ENCODE measurements around the gene HLA-C. TPM values are rescaled to one million over a fixed set of nuclear protein-coding genes. Genes with fewer than 3 reads are reported as not detected.

HLA-C gene
- total RNA-seq (100 to 1,000 TPM in 3 of 4 donors, 10 to 100 TPM in 1; 99.5 to 131 (median 116) TPM), polyA plus RNA-seq (100 to 1,000 TPM in 1 of 3 donors, 10 to 100 TPM in 2; 62.5 to 143 (median 80.1) TPM)
- long read RNA-seq, donor 1, transcript HLA-C-201 (8 exons, 1,536 nt): major isoform, 120 of 150 reads
- long read RNA-seq, donor 1, transcript HLA-C-208 (6 exons, 1,880 nt): minor isoform, 13 of 150 reads
- long read RNA-seq, donor 1, partial matches to known transcripts: 11 of 150 reads
- long read RNA-seq, donor 1, other reads (novel, unspliced or antisense): 6 of 150 reads
- long read RNA-seq, donor 2, transcript HLA-C-201 (8 exons, 1,536 nt): major isoform, 77 of 113 reads
- long read RNA-seq, donor 2, transcript HLA-C-208 (6 exons, 1,880 nt): minor isoform, 15 of 113 reads
- long read RNA-seq, donor 2, partial matches to known transcripts: 11 of 113 reads
- long read RNA-seq, donor 2, other reads (novel, unspliced or antisense): 10 of 113 reads

DNA sequence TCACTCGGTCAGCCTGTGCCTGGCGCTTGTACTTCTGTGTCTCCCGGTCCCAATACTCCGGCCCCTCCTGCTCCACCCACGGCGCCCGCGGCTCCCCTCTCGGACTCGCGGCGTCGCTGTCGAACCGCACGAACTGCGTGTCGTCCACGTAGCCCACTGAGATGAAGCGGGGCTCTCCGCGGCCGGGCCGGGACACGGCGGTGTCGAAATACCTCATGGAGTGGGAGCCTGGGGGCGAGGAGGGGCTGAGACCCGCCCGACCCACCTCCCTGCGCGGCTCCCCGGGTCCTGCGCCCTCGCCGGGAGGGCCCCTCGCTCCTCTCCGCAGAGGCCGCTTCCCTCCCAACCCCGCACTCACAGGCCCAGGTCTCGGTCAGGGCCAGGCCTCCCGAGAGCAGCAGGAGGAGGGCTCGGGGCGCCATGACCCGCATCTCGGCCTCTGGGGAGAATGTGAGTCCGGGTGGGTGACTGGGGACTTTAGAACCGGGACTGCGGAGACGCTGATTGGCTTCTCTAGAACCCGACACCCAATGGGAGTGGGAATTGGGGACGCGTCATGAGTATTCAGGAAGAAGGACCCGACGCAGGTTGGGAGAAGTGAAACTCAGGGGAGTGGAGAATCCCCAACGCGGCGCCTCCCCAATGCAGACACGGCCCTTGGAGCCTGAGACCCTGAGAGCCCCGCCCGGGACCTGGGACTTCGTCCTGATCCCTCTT, at the start of gene HLA-C:
Gene HLA-C, minus strand, starts transcription at position 452 of the 717 bp plus-strand sequence. Its CDS starts 21 bp downstream, at position 431.
- TF ChIP-seq, protein P1, sequence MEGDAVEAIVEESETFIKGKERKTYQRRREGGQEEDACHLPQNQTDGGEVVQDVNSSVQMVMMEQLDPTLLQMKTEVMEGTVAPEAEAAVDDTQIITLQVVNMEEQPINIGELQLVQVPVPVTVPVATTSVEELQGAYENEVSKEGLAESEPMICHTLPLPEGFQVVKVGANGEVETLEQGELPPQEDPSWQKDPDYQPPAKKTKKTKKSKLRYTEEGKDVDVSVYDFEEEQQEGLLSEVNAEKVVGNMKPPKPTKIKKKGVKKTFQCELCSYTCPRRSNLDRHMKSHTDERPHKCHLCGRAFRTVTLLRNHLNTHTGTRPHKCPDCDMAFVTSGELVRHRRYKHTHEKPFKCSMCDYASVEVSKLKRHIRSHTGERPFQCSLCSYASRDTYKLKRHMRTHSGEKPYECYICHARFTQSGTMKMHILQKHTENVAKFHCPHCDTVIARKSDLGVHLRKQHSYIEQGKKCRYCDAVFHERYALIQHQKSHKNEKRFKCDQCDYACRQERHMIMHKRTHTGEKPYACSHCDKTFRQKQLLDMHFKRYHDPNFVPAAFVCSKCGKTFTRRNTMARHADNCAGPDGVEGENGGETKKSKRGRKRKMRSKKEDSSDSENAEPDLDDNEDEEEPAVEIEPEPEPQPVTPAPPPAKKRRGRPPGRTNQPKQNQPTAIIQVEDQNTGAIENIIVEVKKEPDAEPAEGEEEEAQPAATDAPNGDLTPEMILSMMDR (IDR thresholded peaks at IDR 0.05): no peak
- H3K4me1 ChIP-seq: no peaks in the 10 kb centered on the region
- H3K9me3 ChIP-seq: no peaks in the 10 kb centered on the region
- 0% methylated on average over 52 to 62 of the region's 62 CpGs for WGBS, 3 donors
- intact Hi-C loops (cut with DNase I): no loop called here
- H3K27me3 ChIP-seq (ENCODE audit: insufficient read depth in 3 of 3, low read length in 2 of 3): no peaks in the 10 kb centered on the region
- peak within 1 kb of the TSS; percentile 90 for H3K27ac ChIP-seq
- peak within 1 kb of the TSS; percentile 87 for H3K4me3 ChIP-seq
- peaks cover 0 to 16% of the 10 kb centered on the region in 2 donors for H3K36me3 ChIP-seq (ENCODE audit: insufficient read depth in 1 of 2, low read depth in 1 of 2)
- ATAC-seq: peak; percentile 98 to 99 (median 99)
- DNase-seq: peak; percentile 87 to 91

DNA sequence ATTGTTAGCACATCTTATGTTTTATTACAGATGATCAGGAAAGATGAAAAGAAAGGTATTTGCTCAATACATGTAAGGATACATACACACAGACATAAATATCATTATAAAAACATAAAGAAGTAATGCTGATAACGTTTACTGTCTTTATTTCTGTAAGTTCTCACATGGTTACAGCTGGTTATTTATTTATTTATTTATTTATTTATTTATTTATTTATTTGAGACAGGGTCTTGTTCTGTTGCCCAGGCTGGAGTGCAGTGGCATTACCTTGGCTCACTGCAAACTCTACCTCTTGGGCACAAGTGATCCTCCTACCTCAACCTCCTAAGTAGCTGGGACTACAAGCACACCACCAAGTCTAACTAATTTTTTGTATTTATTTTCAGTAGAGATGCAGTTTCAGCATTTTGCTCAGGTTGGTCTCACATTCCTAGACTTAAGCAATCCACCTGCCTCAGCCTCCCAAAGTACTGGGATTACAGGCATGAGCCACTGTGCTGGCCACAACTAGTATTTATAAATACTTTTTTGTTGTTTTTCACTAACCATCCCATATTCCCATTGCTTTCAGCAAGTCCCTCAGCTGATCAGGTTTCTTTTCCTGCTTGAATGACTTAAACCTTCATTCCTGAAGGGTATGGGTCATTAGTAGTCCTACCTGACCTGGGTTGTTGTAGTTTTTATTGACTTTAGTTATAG, 49.3 kb upstream of the HLA-C start:
- no peak for ATAC-seq
- Histone ChIP-seq H3K27ac (no peak overlapping the region), H3K36me3 (ENCODE audit: insufficient read depth in 1 of 2, low read depth in 1 of 2) (no peaks in the 10 kb centered on the region), H3K27me3 (ENCODE audit: insufficient read depth in 3 of 3, low read length in 2 of 3) (peaks cover 0 to 7% (median 0%) of the 10 kb centered on the region in 3 donors), H3K4me3 (no peak overlapping the region), H3K4me1 (no peaks in the 10 kb centered on the region), H3K9me3 (no peaks in the 10 kb centered on the region)
- DNase-seq: no peak
- WGBS, 3 donors: 29 to 40% (median 30%) methylated on average over 1 of the region's 1 CpG
- intact Hi-C loops (cut with DNase I): no loop called here
- TF ChIP-seq, protein P1 (IDR thresholded peaks at IDR 0.05): no peak

DNA sequence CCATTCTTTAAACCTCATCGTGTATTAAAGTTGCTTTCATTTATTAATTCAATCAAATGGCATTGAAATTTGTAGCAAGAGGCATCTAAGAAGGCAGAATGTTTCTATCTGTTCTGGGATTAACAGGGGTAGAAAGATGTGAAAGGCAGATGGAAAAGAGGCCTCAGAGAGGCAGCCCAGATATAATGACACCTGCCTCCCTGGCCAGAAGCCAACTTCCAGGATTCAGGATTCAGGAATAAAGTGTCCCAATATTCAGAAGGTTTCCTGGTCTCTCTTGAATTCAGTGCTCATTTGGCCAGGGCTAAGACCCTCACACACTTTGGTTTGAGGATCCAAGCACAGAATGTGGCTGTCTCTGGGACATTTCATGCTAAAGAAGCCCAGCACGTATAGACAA, 45.1 kb upstream of the HLA-C start:
- intact Hi-C loops (cut with DNase I): no loop called here
- ATAC-seq: no peak
- 37 to 65% (median 47%) methylated on average over 2 of the region's 2 CpGs for WGBS, 3 donors
- no peak for DNase-seq
- TF ChIP-seq, protein P1 (IDR thresholded peaks at IDR 0.05): no peak
- Histone ChIP-seq H3K9me3 (no peaks in the 10 kb centered on the region), H3K4me3 (no peak overlapping the region), H3K4me1 (no peaks in the 10 kb centered on the region), H3K27ac (no peak overlapping the region), H3K27me3 (ENCODE audit: insufficient read depth in 3 of 3, low read length in 2 of 3) (peaks cover 0 to 7% (median 0%) of the 10 kb centered on the region in 3 donors), H3K36me3 (ENCODE audit: insufficient read depth in 1 of 2, low read depth in 1 of 2) (no peaks in the 10 kb centered on the region)

DNA sequence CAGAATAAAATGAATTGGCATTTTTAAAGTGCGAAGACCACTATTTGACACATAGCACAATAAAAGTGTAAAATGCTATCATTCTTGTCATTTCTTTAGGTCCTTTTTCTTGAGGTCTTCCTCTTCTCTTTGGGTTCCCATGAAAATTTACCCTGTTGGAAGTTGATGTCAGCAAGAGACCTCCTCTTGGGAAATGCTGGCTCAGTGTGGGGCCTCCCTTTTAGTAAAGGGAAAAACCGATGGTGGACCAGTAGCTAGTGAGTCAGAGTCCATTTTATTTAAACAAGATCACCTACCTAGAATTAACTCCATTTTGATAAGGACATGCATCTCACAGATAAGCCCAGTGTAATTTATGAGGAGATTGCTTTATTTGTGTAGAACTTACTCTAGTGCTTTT, 37.7 kb upstream of the HLA-C start:
- H3K27me3 ChIP-seq (ENCODE audit: insufficient read depth in 3 of 3, low read length in 2 of 3): peaks cover 2 to 34% (median 3%) of the 10 kb centered on the region in 3 donors
- ATAC-seq (no peak), DNase-seq (no peak)
- H3K4me3 ChIP-seq: no peak overlapping the region
- H3K27ac ChIP-seq: no peak overlapping the region
- no peaks in the 10 kb centered on the region for H3K9me3 ChIP-seq
- intact Hi-C loops (cut with DNase I): no loop called here
- no peaks in the 10 kb centered on the region for H3K4me1 ChIP-seq
- H3K36me3 ChIP-seq (ENCODE audit: insufficient read depth in 1 of 2, low read depth in 1 of 2): no peaks in the 10 kb centered on the region
- TF ChIP-seq, protein P1 (IDR thresholded peaks at IDR 0.05): no peak
- 84 to 86% (median 84%) methylated on average over 2 of the region's 2 CpGs for WGBS, 3 donors

Data from psoas muscle (tissue), 8 donors.